ENCODE data around the gene SORD.

Gene SORD

GRCh38 chr15:45112143-45112590, 89.2 kb downstream of the SORD start:
- ChIA-PET POLR2A (interaction anchor here (0.6 kb wide), 1 partner anchor 43 kb away, joined by 6 read pairs; no protein-coding TSS in a partner anchor), CTCF (interaction anchor here (1.2 to 2.1 kb wide), 3 partner anchors 9 to 15 kb away, joined by 4 to 7 read pairs (median 5); no protein-coding TSS in a partner anchor)
- TF ChIP-seq CTCF (IDR thresholded peaks at IDR 0.05; ENCODE audit: control extremely low read depth, extremely low read depth, low read depth, missing control alignments): no peak
- DNase-seq (ENCODE audit: extremely low spot score): no peak

GRCh38 chr15:45112591-45113379, 89.8 kb downstream of the SORD start:
- DNase-seq (ENCODE audit: extremely low spot score): no peak
- ChIA-PET POLR2A (no interaction called here), CTCF (interaction anchor here (1.2 to 2.1 kb wide), 3 partner anchors 8 to 14 kb away, joined by 4 to 7 read pairs (median 5); no protein-coding TSS in a partner anchor)
- no peak for TF ChIP-seq CTCF (IDR thresholded peaks at IDR 0.05; ENCODE audit: control extremely low read depth, extremely low read depth, low read depth, missing control alignments)

- no peak for DNase-seq (ENCODE audit: extremely low spot score)
- no peak for TF ChIP-seq CTCF (IDR thresholded peaks at IDR 0.05; ENCODE audit: control extremely low read depth, extremely low read depth, low read depth, missing control alignments)
- ChIA-PET CTCF (interaction anchor here (1.2 to 2.1 kb wide), 3 partner anchors 12 to 260 kb away, joined by 3 to 7 read pairs (median 4); no protein-coding TSS in a partner anchor), POLR2A (no interaction called here)
These were observed 90.5 kb downstream of the SORD start for GRCh38 chr15:45113380-45113990.

GRCh38 chr15:45114076-45114750, 91.2 kb downstream of the SORD start, which contains the start of the genes DUOX2 and DUOXA2:
DUOX2 (minus strand) TSS chr15:45114172; CDS start chr15:45113411, 761 bp downstream.
DUOXA2 (plus strand) TSS chr15:45114326; CDS start chr15:45114606, 280 bp downstream.
- CTCF ChIA-PET: interaction anchor here (1.1 to 3.1 kb wide), 4 partner anchors 8 to 261 kb away, joined by 3 to 9 read pairs (median 4); no protein-coding TSS in a partner anchor
- POLR2A ChIA-PET: no interaction called here
- DNase-seq (ENCODE audit: extremely low spot score): no peak
- TF ChIP-seq CTCF (IDR thresholded peaks at IDR 0.05; ENCODE audit: control extremely low read depth, extremely low read depth, low read depth, missing control alignments): no peak

DNA sequence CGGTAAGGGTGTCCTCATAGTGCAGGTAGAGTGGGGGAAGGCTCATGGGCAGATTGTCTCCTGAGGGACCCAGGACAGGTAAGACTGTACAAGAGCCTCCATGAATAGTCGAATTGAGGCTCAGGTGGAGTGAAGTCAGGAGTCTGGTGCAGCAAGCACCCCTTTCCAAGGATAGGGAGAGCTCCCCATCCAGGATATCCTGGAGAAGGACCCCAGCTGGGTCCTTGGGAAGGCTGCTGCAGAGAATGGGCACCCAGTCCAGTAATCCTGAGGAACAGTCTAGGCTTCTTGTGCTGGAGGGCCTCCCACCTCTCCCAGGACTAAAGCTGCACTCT, 91.7 kb downstream of the SORD start:
- TF ChIP-seq CTCF (IDR thresholded peaks at IDR 0.05; ENCODE audit: control extremely low read depth, extremely low read depth, low read depth, missing control alignments): no peak
- ChIA-PET POLR2A (no interaction called here), CTCF (interaction anchor here (1.1 to 3.1 kb wide), 3 partner anchors 9 to 19 kb away, joined by 3 to 9 read pairs (median 5); no protein-coding TSS in a partner anchor)
- no peak for DNase-seq (ENCODE audit: extremely low spot score)

- no peak for TF ChIP-seq CTCF (IDR thresholded peaks at IDR 0.05; ENCODE audit: control extremely low read depth, extremely low read depth, low read depth, missing control alignments)
- DNase-seq (ENCODE audit: extremely low spot score): no peak
- CTCF ChIA-PET: interaction anchor here (1.1 to 3.1 kb wide), 4 partner anchors 9 to 20 kb away, joined by 3 to 9 read pairs (median 4); no protein-coding TSS in a partner anchor
- POLR2A ChIA-PET: no interaction called here
These were observed 92.4 kb downstream of the SORD start for GRCh38 chr15:45115312-45115820.
